A673 (cell line): Measurements from ENCODE around the gene NEURL3. TPM values are rescaled to one million over a fixed set of nuclear protein-coding genes. Genes with fewer than 3 reads are reported as not detected.

ENCODE experiments used
- BruUV-seq: library from RNA; stranded (reverse); fragments of 400-500 nt; replicated peaks from 2 replicates; lab custom pipeline; 2021; lab: Mats Ljungman, UMichigan
- CTCF ChIA-PET: fragments of 300-600 bp; sonication (Branson Sonifier 250); formaldehyde crosslinking; loops from one replicate; lab custom pipeline; 2022; ENCODE audit warnings: antibody characterized with exemption; lab: Charles Lee
- POLR2A ChIA-PET: fragments of 300-600 bp; sonication (Branson Sonifier 250); formaldehyde crosslinking; loops from one replicate; lab custom pipeline; 2022; ENCODE audit warnings: antibody characterized with exemption; ENCODE audit not compliant: low non-redundant PET; lab: Charles Lee
- DNase-seq: peaks from one replicate; pipeline ENCODE4 v3.0.0-alpha.2; 2015; ENCODE audit warnings: low spot score
- H3K27ac ChIP-seq: fragments of 200-600 bp; sonication (generic); 2 replicates; pipeline ENCODE4 v1.5.1; 2016; ENCODE audit warnings: mixed run types, low read depth, mild to moderate bottlenecking, mixed read lengths, antibody characterized with exemption, low read length; ENCODE audit not compliant: poor library complexity, severe bottlenecking
- H3K27me3 ChIP-seq: fragments of 200-600 bp; sonication (generic); replicated peaks from 2 replicates; pipeline ENCODE4 v1.6.1; 2017; ENCODE audit warnings: mixed run types, low read depth, mild to moderate bottlenecking, mixed read lengths, antibody characterized with exemption, low read length; ENCODE audit not compliant: insufficient read depth, poor library complexity
- H3K36me3 ChIP-seq: fragments of 200-600 bp; sonication (generic); 2 replicates; pipeline ENCODE4 v1.6.1; 2016; ENCODE audit warnings: mixed run types, mild to moderate bottlenecking, mixed read lengths, antibody characterized with exemption, low read length; ENCODE audit not compliant: insufficient read depth, poor library complexity, severe bottlenecking
- H3K4me1 ChIP-seq: fragments of 200-600 bp; sonication (generic); 2 replicates; pipeline ENCODE4 v1.6.1; 2017; ENCODE audit warnings: mixed run types, mild to moderate bottlenecking, mixed read lengths, antibody characterized with exemption, low read length; ENCODE audit not compliant: insufficient read depth, poor library complexity, severe bottlenecking
- H3K4me3 ChIP-seq: fragments of 200-600 bp; sonication (generic); 2 replicates; pipeline ENCODE4 v1.5.1; 2016; ENCODE audit warnings: low read depth, mixed run types, mild to moderate bottlenecking, mixed read lengths, low read length; ENCODE audit not compliant: poor library complexity, severe bottlenecking
- H3K9me3 ChIP-seq: fragments of 200-600 bp; sonication (generic); 2 replicates; pipeline ENCODE4 v1.6.1; 2016; ENCODE audit warnings: mixed run types, low read depth, mild to moderate bottlenecking, mixed read lengths, antibody characterized with exemption, low read length; ENCODE audit not compliant: poor library complexity, severe bottlenecking
- CTCF ChIP-seq: fragments of 300-800, 200-600 bp; sonication (generic); conservative IDR thresholded peaks from 2 replicates; pipeline ENCODE4 v1.5.1; 2017; ENCODE audit warnings: low read depth, mild to moderate bottlenecking, antibody characterized with exemption, low read length, moderate library complexity, mixed read lengths
- EZH2 ChIP-seq: fragments of 200-600 bp; sonication (generic); IDR thresholded peaks from 2 replicates; pipeline ENCODE4 v1.6.1; 2017; ENCODE audit warnings: borderline replicate concordance, low read depth, mild to moderate bottlenecking, mixed read lengths, antibody characterized with exemption, low read length; ENCODE audit not compliant: poor library complexity, severe bottlenecking
- intact Hi-C: fragments of 100-400 bp; cut with micrococcal nuclease; formaldehyde crosslinking; loops from one replicate; pipeline ENCODE4 v1.10.0; 2022; ENCODE audit not compliant: unreplicated experiment
- total RNA-seq: library from RNA; stranded (reverse); gene quantifications from 2 replicates; pipeline ENCODE4 v1.2.3, GENCODE V29; 2021

Gene NEURL3
- total RNA-seq, 1 experiment from 2014 or later: not detected

- POLR2A ChIA-PET: no interaction called here
- CTCF ChIA-PET: no interaction called here
- TF ChIP-seq EZH2 (no peak), CTCF (no peak)
- H3K4me3 ChIP-seq: no peak overlapping the region
- no peak overlapping the region for H3K27ac ChIP-seq
- DNase-seq: no peak
- H3K27me3 ChIP-seq: no peaks in the 10 kb centered on the region
- H3K36me3 ChIP-seq: no peaks in the 10 kb centered on the region
- no peaks in the 10 kb centered on the region for H3K4me1 ChIP-seq
- BruUV-seq: no TSS peak
- H3K9me3 ChIP-seq: no peaks in the 10 kb centered on the region
- intact Hi-C loops: no loop called here
These were observed 17.4 kb upstream of the NEURL3 start for GRCh38 chr2:96522304-96523203.

GRCh38 chr2:96521219-96521618 is 16.1 kb upstream of the NEURL3 start:
- intact Hi-C loops: no loop called here
- CTCF ChIA-PET: interaction anchor here (0.6 kb wide), 1 partner anchor 110 kb away, joined by 10 read pairs; no protein-coding TSS in a partner anchor

GRCh38 chr2:96520697-96521096 is 15.5 kb upstream of the NEURL3 start:
- ChIA-PET POLR2A (no interaction called here), CTCF (no interaction called here)
- Histone ChIP-seq H3K4me3 (no peak overlapping the region), H3K27me3 (no peaks in the 10 kb centered on the region), H3K9me3 (peaks cover 5% of the 10 kb centered on the region), H3K36me3 (no peaks in the 10 kb centered on the region), H3K27ac (no peak overlapping the region), H3K4me1 (no peaks in the 10 kb centered on the region)
- no peak for DNase-seq
- TF ChIP-seq EZH2: no peak
- TF ChIP-seq CTCF: no peak; the same call in 1 of the 2 replicates
- intact Hi-C loops: no loop called here
- BruUV-seq: no TSS peak

More at GRCh38 chr2:96521219-96521618, 16.1 kb upstream of the NEURL3 start:
- H3K9me3 ChIP-seq: peaks cover 5% of the 10 kb centered on the region
- H3K36me3 ChIP-seq: no peaks in the 10 kb centered on the region
- H3K27ac ChIP-seq: no peak overlapping the region
- H3K4me3 ChIP-seq: no peak overlapping the region
- TF ChIP-seq EZH2 (no peak), CTCF (no peak)
- no TSS peak for BruUV-seq
- DNase-seq: no peak
- POLR2A ChIA-PET: no interaction called here
- no peaks in the 10 kb centered on the region for H3K4me1 ChIP-seq
- no peaks in the 10 kb centered on the region for H3K27me3 ChIP-seq
